Gastrocnemius medialis (tissue), 4 donors: Measurements from ENCODE around the gene AFDN.

Source experiments
- CTCF ChIP-seq, 5 experiments: fragments of 450-650 bp in 3 of 5; fragments of 200-600 bp in 2 of 5; sonication (generic) in 2 of 5; IDR thresholded peaks in 4 of 5; conservative IDR thresholded peaks in 1 of 5; 1 replicate in 4 of 5; 2 replicates in 1 of 5; pipeline ENCODE4 v1.5.1; 2016 to 2019; ENCODE audit warnings: antibody characterized with exemption in 5 of 5, mild to moderate bottlenecking in 3 of 5, moderate library complexity in 3 of 5
- POLR2A ChIP-seq, 2 donors: fragments of 450-650 bp; IDR thresholded peaks; one replicate each; pipeline ENCODE4 v1.6.1; 2017; ENCODE audit warnings: antibody characterized with exemption in 2 of 2, mild to moderate bottlenecking in 2 of 2, moderate library complexity in 2 of 2

GRCh38 chr6:167835260-167835659, 8.5 kb downstream of the AFDN start:
- TF ChIP-seq CTCF (IDR thresholded peaks at IDR 0.05 in 4 of 5, conservative IDR thresholded peaks at IDR 0.05 in 1 of 5) (no peak), POLR2A (IDR thresholded peaks at IDR 0.05) (no peak)
